ENCODE results near the gene BAD. TPM values are rescaled to one million over a fixed set of nuclear protein-coding genes. Genes with fewer than 3 reads are reported as not detected.

BAD gene
- total and polyA plus RNA-seq, 2 of the 13 experiments (the other 11 are each of a cell fraction or from before 2014, with no cell fraction given) = 17.9 to 28.5 TPM

DNA sequence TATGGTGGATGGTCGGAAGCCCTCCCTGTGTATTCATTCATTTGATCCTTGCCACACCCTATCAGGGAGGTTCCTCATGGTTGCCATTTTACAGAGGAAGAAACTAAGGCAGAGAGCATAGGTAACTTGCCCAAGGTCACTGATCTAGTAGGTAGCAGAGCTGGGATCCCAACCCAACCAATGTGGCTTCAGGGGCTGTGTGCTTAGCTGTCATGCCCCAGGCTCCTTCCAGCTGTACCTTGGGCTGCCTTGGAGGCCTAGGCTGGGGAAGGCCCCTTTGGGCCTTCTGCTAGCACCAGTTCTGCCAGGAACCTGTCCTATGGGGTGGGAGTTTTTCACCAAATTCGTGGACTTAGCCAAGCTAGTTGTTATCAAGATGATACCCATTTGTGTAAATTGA is 8.6 kb downstream of the BAD start (continued):
- TF ChIP-seq, protein P1, sequence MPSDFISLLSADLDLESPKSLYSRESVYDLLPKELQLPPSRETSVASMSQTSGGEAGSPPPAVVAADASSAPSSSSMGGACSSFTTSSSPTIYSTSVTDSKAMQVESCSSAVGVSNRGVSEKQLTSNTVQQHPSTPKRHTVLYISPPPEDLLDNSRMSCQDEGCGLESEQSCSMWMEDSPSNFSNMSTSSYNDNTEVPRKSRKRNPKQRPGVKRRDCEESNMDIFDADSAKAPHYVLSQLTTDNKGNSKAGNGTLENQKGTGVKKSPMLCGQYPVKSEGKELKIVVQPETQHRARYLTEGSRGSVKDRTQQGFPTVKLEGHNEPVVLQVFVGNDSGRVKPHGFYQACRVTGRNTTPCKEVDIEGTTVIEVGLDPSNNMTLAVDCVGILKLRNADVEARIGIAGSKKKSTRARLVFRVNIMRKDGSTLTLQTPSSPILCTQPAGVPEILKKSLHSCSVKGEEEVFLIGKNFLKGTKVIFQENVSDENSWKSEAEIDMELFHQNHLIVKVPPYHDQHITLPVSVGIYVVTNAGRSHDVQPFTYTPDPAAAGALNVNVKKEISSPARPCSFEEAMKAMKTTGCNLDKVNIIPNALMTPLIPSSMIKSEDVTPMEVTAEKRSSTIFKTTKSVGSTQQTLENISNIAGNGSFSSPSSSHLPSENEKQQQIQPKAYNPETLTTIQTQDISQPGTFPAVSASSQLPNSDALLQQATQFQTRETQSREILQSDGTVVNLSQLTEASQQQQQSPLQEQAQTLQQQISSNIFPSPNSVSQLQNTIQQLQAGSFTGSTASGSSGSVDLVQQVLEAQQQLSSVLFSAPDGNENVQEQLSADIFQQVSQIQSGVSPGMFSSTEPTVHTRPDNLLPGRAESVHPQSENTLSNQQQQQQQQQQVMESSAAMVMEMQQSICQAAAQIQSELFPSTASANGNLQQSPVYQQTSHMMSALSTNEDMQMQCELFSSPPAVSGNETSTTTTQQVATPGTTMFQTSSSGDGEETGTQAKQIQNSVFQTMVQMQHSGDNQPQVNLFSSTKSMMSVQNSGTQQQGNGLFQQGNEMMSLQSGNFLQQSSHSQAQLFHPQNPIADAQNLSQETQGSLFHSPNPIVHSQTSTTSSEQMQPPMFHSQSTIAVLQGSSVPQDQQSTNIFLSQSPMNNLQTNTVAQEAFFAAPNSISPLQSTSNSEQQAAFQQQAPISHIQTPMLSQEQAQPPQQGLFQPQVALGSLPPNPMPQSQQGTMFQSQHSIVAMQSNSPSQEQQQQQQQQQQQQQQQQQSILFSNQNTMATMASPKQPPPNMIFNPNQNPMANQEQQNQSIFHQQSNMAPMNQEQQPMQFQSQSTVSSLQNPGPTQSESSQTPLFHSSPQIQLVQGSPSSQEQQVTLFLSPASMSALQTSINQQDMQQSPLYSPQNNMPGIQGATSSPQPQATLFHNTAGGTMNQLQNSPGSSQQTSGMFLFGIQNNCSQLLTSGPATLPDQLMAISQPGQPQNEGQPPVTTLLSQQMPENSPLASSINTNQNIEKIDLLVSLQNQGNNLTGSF (CRISPR knock-in tag; IDR thresholded peaks at IDR 0.05) = no peak
- TF ChIP-seq NPAS2 (CRISPR knock-in tag; IDR thresholded peaks at IDR 0.05; ENCODE audit: borderline replicate concordance) (no peak), KLF9 (CRISPR knock-in tag; IDR thresholded peaks at IDR 0.05; ENCODE audit: low read depth) (no peak), TBP (CRISPR knock-in tag; IDR thresholded peaks at IDR 0.05) (no peak), ADNP (CRISPR knock-in tag; IDR thresholded peaks at IDR 0.05) (no peak), MTA3 (CRISPR knock-in tag; IDR thresholded peaks at IDR 0.05) (no peak)

DNA sequence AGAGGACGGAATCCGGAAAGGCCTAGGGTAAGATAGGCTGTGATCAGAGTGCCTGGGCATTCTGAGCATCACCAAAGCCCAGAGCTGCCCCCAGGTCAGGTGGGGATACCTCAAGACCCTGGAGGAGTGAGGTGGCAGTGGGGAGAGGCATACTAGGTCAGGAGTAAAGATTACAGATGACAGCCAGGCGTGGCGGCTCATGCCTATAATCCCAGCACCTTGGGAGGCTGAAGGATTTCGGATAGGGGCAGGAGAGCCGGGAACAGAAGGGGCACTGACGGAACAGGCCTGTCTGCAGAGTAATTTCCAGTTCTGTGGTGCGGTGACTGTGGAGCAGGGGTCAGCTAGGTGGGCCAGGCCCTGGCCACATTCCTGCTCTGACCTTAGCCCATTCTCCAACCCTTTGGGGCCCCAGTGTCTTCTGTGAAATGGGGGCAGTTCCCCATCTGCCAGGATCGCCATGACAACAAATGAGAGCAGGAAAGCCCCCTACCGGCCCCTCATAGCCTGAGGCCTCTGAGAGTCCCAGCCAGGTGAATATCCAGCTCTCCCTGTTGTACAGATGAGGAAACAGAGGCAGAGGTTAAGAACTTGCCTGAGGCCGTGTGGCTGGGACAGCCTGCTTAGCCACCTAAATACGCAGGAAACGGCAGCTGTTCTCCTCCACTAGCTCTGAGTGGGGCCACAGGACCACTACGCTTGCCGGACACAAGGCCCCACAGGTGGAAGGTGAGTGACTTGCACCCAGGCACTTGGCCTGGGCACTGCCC is 9.2 kb downstream of the BAD start:
- H2AFZ ChIP-seq (ENCODE audit: low read length) = no peak overlapping the region
- intact Hi-C loops (cut with micrococcal nuclease; ENCODE audit: unreplicated experiment) (no loop called here), in situ Hi-C loops (cut with HindIII; ENCODE audit: extremely low pct_ligation_motif_present, low pct_unique_long_range_greater_than_20kb) (no loop called here)
- H3K27me3 ChIP-seq (ENCODE audit: control insufficient read depth in 1 of 2, insufficient read depth in 2 of 2, low read length in 2 of 2) = no peaks in the 10 kb centered on the region
- DNase-seq (ENCODE audit: low spot score) = no peak
- no peak overlapping the region for H3K4me2 ChIP-seq (ENCODE audit: low read depth, low read length)
- H3K4me3 ChIP-seq (replicated peaks in 1 of 3; ENCODE audit: insufficient read depth in 1 of 3, low read depth in 2 of 3, low read length in 3 of 3) = no peak overlapping the region
- H3K9me3 ChIP-seq (ENCODE audit: low read length) = no peaks in the 10 kb centered on the region
- no peaks in the 10 kb centered on the region for H4K20me1 ChIP-seq (ENCODE audit: insufficient read depth, low read length)
- H3K4me1 ChIP-seq (ENCODE audit: insufficient read depth, low read length) = peaks cover 23% of the 10 kb centered on the region
- WGBS (ENCODE audit: low lambda C conversion rate) = 95% methylated on average over 8 of the region's 15 CpGs
- H3K36me3 ChIP-seq (replicated peaks in 1 of 2; ENCODE audit: control insufficient read depth in 1 of 2, insufficient read depth in 2 of 2, low read length in 2 of 2) = peaks cover 2 to 7% of the 10 kb centered on the region in 2 experiments; a peak in 1 of 5 replicates
- no peak overlapping the region for H3K27ac ChIP-seq (ENCODE audit: extremely low read length, insufficient read depth, low read length)
- no peak for FAIRE-seq
- no peak for ATAC-seq
- CTCF ChIA-PET (ENCODE audit: low intra/inter-chr PET ratio, low total read pairs) = no interaction called here
- POLR2A ChIA-PET = interaction anchor here (0.6 to 1.1 kb wide), 3 partner anchors 29 to 91 kb away, joined by 3 to 6 read pairs (median 3); partner anchors contain the start of gene FKBP2
- TF ChIP-seq MIER3 (CRISPR knock-in tag; IDR thresholded peaks at IDR 0.05; ENCODE audit: borderline replicate concordance) = no peak
- peak; percentile 41 for TF ChIP-seq AGO2 (optimal IDR thresholded peaks at IDR 0.05; ENCODE audit: low read depth, low read length)
- H3K79me2 ChIP-seq (ENCODE audit: insufficient read depth, low read length) = peaks cover 9% of the 10 kb centered on the region
- H3K9ac ChIP-seq (ENCODE audit: insufficient read depth, low read depth, low read length) = no peak overlapping the region
- BruUV-seq (replicated peaks) = no TSS peak
